GM12864 (cell line): Measurements from ENCODE around the gene KLHL5.

ENCODE experiments used
- DNase-seq: peaks from one replicate; pipeline ENCODE4 v3.0.0-alpha.2; 2011; ENCODE audit warnings: low read depth
- H3K4me3 ChIP-seq: 2 replicates; pipeline ENCODE4 v1.5.1; 2011; ENCODE audit warnings: mild to moderate bottlenecking, low read depth, low read length, control low read depth
- CTCF ChIP-seq: IDR thresholded peaks from 2 replicates; pipeline ENCODE4 v1.5.1; 2011; ENCODE audit warnings: low read depth, mild to moderate bottlenecking, moderate library complexity, low read length, control low read depth, inconsistent platforms; ENCODE audit errors: missing control alignments

KLHL5 gene

GRCh38 chr4:39085891-39086290 lies 23.9 kb downstream of the KLHL5 start:
- DNase-seq: no peak
- H3K4me3 ChIP-seq: no peak overlapping the region
- no peak for TF ChIP-seq CTCF

GRCh38 chr4:39096847-39097246 lies 34.8 kb downstream of the KLHL5 start:
- no peak for DNase-seq
- no peak for TF ChIP-seq CTCF
- H3K4me3 ChIP-seq: no peak overlapping the region

- no peak for DNase-seq
- H3K4me3 ChIP-seq: no peak overlapping the region
- TF ChIP-seq CTCF: no peak
These were observed 35.3 kb downstream of the KLHL5 start for GRCh38 chr4:39097290-39097689.

GRCh38 chr4:39102297-39102696 lies 40.3 kb downstream of the KLHL5 start:
- no peak for DNase-seq
- TF ChIP-seq CTCF: no peak
- no peak overlapping the region for H3K4me3 ChIP-seq

- no peak for TF ChIP-seq CTCF
- no peak for DNase-seq
- no peak overlapping the region for H3K4me3 ChIP-seq
These were observed 41.3 kb downstream of the KLHL5 start for GRCh38 chr4:39103291-39103690.

- TF ChIP-seq CTCF: no peak
- H3K4me3 ChIP-seq: no peak overlapping the region
- no peak for DNase-seq
These were observed 42.2 kb downstream of the KLHL5 start for GRCh38 chr4:39104255-39104654.

- no peak for DNase-seq
- no peak for TF ChIP-seq CTCF
- no peak overlapping the region for H3K4me3 ChIP-seq
These were observed 44.0 kb downstream of the KLHL5 start for GRCh38 chr4:39106011-39106410.
